HG03045 (cell line): ENCODE data around the gene MEPE.
"Not testable (repeated sequence)": the region's sequence is repeated elsewhere in the genome, so short reads cannot be mapped to it uniquely, and the experiment has no call there.

Source experiments
- ATAC-seq: cut with Tn5 transposase; IDR thresholded peaks from one replicate; pipeline ENCODE4 v1.9.1; 2021; ENCODE audit warnings: mild to moderate bottlenecking, moderate library complexity; ENCODE audit not compliant: unreplicated experiment

The MEPE gene

DNA sequence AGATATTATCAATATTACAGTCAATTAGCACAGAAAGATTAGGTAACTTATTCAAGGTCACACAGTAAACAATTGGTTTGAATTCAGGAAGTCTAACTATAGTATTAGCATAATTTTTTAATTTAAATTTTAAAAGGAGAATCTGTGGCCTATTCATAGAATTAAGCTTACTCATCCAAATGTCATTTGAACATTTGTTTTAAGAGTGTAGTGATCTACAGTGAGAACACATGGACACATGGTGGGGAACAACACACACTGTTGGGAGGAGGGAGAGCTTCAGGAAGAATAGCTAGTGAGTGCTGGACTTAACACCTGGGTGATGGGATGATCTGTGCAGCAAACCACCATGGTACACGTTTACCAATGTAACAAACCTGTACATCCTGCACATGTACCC is 48.3 kb downstream of the MEPE start:
- no peak for ATAC-seq

DNA sequence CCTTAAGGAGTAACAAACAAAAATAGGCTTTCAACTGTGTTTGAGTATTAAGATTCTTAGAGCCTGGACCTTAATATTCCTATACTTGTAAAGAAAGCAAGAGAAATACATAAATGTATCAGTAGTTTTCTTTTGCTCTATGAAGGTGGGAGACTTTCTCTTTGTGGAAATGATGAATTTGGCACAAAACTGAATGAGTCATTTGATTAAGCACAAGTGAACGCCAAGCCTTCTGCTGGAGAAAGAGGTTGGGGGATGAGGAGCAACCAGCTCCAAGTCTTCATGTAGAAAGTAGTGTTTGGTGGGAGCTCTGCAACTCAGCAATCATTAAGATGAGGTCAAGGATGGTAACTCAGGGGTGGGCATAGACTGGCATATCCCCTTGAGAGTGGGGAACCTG is 49.6 kb downstream of the MEPE start:
- no peak for ATAC-seq

DNA sequence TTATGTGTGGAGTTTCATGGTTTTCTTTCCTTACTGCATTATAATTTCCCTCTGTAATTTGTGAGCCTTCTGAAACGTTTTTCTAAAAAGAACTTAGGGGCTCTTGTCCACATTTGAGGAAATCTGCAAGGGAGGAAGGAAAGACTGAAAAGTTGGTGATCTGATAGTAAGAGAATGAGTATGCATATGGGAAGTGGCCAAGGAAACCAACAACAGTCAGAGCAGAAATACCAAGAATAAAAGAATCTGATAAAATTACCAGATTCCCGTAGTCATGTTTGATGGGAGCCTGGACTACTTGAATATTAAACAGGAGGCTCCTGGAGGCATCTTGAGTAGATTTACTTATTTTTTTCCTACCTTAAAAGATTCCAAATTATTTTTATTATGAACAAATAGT is 50.1 kb downstream of the MEPE start:
- no peak for ATAC-seq

DNA sequence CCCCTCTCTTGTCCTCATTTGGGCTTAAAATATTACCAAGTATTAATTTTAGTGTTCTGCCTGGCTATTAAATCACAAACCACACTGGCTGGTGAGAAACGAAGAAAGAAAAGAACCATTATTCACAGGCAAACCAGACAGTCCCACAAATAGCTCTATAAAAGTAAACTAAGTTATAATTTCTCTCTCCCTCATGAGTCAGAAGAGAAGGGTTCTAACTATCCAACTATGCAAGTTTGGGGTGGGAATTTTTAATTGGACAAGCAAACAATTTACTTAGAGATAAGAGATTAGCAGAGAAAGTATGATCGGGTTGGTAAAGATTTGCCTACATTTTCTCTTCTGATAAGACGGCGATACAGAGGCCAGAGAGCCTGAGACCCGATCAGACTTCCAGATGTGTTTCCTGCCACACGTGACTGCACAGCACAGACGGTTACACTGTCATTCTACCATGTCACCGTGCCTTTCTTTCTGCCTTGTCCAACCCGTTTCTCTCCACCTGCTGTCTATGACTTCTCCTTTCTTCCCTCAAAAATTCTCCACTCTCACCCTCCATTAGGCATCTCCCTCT is 52.3 kb downstream of the MEPE start:
- no peak for ATAC-seq

DNA sequence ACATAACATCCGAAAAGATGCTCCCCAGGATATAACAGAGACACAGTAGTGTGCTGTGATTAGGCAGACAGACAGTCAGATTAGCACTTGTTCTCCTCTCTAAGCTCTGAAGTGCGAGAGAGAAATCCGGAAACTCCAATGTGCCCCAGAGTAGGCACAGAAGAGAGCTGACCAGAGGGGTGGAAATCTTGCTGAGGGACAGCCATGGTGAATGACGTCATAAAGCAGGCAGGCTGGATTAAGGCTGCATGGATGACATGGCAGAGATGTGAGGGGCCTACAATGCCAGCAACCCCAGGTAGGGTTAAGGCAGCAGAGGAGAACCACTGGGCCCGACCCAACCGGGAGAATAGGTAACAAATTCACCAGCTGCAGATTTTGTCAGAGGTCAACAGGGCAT is 53.3 kb downstream of the MEPE start:
- no peak for ATAC-seq

DNA sequence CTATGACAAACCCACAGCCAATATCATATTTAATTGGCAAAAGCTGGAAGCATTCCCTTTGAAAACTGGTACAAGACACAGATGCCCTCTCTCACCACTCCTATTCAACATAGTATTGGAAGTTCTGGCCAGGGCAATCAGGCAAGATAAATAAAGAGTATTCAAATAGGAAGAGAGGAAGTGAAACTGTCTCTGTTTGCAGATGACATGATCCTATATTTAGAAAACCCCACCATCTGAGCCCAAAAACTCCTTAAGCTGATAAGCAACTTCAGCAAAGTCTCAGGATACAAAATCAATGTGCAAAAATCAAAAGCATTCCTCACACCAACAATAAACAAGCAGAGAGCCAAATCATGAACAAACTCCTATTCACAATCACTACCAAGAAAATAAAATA is 58.0 kb downstream of the MEPE start:
- ATAC-seq = not testable (repeated sequence)

DNA sequence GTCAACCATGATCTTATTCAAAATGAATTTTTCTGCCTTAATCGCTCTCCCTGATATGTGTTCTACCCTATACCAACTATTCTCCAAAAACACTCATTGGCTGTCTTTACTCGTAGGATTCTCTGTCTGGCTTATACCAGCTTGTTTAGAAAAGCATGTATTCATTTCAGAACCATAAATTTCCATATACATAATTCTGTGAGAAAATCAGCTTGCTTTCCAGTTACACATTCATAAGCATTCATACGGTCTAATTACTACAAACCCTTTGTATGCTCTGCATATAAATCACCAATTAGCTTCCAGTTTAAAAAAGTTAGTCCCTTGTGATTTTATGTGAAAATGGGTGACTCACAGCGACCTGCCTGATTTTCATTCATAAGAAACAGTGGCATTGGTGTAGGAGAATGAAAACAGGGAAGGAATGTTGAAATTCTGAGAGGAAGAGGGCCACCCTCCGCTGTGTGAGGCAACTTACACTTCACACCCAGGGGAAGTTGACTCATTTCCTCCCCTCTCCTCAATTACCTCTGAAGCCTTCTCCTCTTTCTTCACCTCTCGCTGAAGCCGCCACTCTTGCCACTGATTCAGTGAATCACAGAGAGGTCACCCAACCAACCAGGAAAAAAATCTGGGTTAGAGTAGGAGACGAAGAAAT is 63.3 kb downstream of the MEPE start:
- no peak for ATAC-seq
